Activated CD4-positive, alpha-beta memory T cell treated with anti-CD3 and anti-CD28 coated beads for 36 hours (primary cell): ENCODE results near the gene TMEM127. TPM values are rescaled to one million over a fixed set of nuclear protein-coding genes. Genes with fewer than 3 reads are reported as not detected.

Experiments used
- CTCF ChIA-PET: fragments of 350-600 bp; sonication (Branson Sonifier 250); formaldehyde crosslinking; loops from one replicate; lab custom pipeline; 2021; ENCODE audit warnings: antibody characterized with exemption, inconsistent platforms; lab: Charles Lee
- POLR2A ChIA-PET: fragments of 350-600 bp; sonication (Branson Sonifier 250); formaldehyde crosslinking; loops from one replicate; lab custom pipeline; 2021; ENCODE audit warnings: antibody characterized with exemption; lab: Charles Lee
- DNase-seq: peaks from one replicate; pipeline ENCODE4 v3.0.0-alpha.2; 2020
- H3K27ac Mint-ChIP-seq: one replicate; pipeline ENCODE4 v1.8.0; 2021; ENCODE audit warnings: mixed read lengths
- H3K27me3 Mint-ChIP-seq: one replicate; pipeline ENCODE4 v1.8.0; 2021; ENCODE audit warnings: mixed read lengths
- H3K36me3 Mint-ChIP-seq: one replicate; pipeline ENCODE4 v1.8.0; 2021; ENCODE audit warnings: mixed read lengths
- H3K4me1 Mint-ChIP-seq: one replicate; pipeline ENCODE4 v1.8.0; 2021; ENCODE audit warnings: low read depth, mixed read lengths
- H3K4me3 Mint-ChIP-seq: one replicate; pipeline ENCODE4 v1.8.0; 2021; ENCODE audit warnings: mild to moderate bottlenecking, mixed read lengths
- H3K9me3 Mint-ChIP-seq: one replicate; pipeline ENCODE4 v1.8.0; 2021; ENCODE audit warnings: mixed read lengths
- intact Hi-C: fragments of 100-400 bp; cut with micrococcal nuclease; formaldehyde crosslinking; loops from one replicate; pipeline ENCODE4 v1.15.1; 2023
- total RNA-seq, 2 experiments: library from RNA; stranded (reverse); gene quantifications; one replicate each; pipeline ENCODE4 v1.2.3, GENCODE V29; 2021

The TMEM127 gene
- total RNA-seq, 2 experiments from 2014 or later: 19.3 to 22.2 TPM

- intact Hi-C loops: no loop called here
- H3K9me3 Mint-ChIP-seq: no peaks in the 10 kb centered on the region
- H3K27ac Mint-ChIP-seq: peak overlapping the region; percentile 81
- DNase-seq: peak; percentile 34
- ChIA-PET POLR2A (interaction anchor here (1.2 kb wide), 1 partner anchor 11 kb away, joined by 3 read pairs; no protein-coding TSS in a partner anchor), CTCF (no interaction called here)
- H3K4me1 Mint-ChIP-seq: peaks cover 14% of the 10 kb centered on the region
- no peak overlapping the region for H3K4me3 Mint-ChIP-seq
- no peaks in the 10 kb centered on the region for H3K27me3 Mint-ChIP-seq
- H3K36me3 Mint-ChIP-seq: peaks cover 24% of the 10 kb centered on the region
These were observed 14.0 kb downstream of the TMEM127 start for GRCh38 chr2:96251721-96252292.

GRCh38 chr2:96250188-96250587 lies 15.6 kb downstream of the TMEM127 start:
- Mint-ChIP-seq H3K4me3 (no peak overlapping the region), H3K36me3 (peaks cover 15% of the 10 kb centered on the region), H3K9me3 (no peaks in the 10 kb centered on the region), H3K4me1 (peaks cover 25% of the 10 kb centered on the region), H3K27me3 (no peaks in the 10 kb centered on the region), H3K27ac (peak overlapping the region; percentile 35)
- intact Hi-C loops: no loop called here
- ChIA-PET POLR2A (no interaction called here), CTCF (interaction anchor here (0.7 kb wide), 1 partner anchor 133 kb away, joined by 3 read pairs; the partner anchor contains the start of gene ADRA2B)
- DNase-seq: no peak

GRCh38 chr2:96249654-96250053 lies 16.1 kb downstream of the TMEM127 start:
- CTCF ChIA-PET: no interaction called here
- POLR2A ChIA-PET: no interaction called here
- Mint-ChIP-seq H3K36me3 (peaks cover 15% of the 10 kb centered on the region), H3K27ac (no peak overlapping the region), H3K4me3 (no peak overlapping the region), H3K9me3 (no peaks in the 10 kb centered on the region), H3K27me3 (no peaks in the 10 kb centered on the region), H3K4me1 (peaks cover 28% of the 10 kb centered on the region)
- no peak for DNase-seq
- intact Hi-C loops: no loop called here

- Mint-ChIP-seq H3K4me3 (no peak overlapping the region), H3K9me3 (no peaks in the 10 kb centered on the region), H3K27ac (no peak overlapping the region), H3K27me3 (no peaks in the 10 kb centered on the region), H3K36me3 (peaks cover 10% of the 10 kb centered on the region), H3K4me1 (peaks cover 30% of the 10 kb centered on the region)
- ChIA-PET POLR2A (no interaction called here), CTCF (no interaction called here)
- DNase-seq: no peak
- intact Hi-C loops: no loop called here
These were observed 17.2 kb downstream of the TMEM127 start for GRCh38 chr2:96248624-96249023.

GRCh38 chr2:96247896-96248295 lies 17.9 kb downstream of the TMEM127 start:
- Mint-ChIP-seq H3K4me3 (no peak overlapping the region), H3K36me3 (peaks cover 7% of the 10 kb centered on the region), H3K9me3 (no peaks in the 10 kb centered on the region), H3K27ac (no peak overlapping the region), H3K27me3 (no peaks in the 10 kb centered on the region), H3K4me1 (peaks cover 32% of the 10 kb centered on the region)
- intact Hi-C loops: no loop called here
- DNase-seq: no peak
- CTCF ChIA-PET: no interaction called here
- POLR2A ChIA-PET: no interaction called here

GRCh38 chr2:96247009-96247408 lies 18.8 kb downstream of the TMEM127 start:
- Mint-ChIP-seq H3K4me1 (peaks cover 40% of the 10 kb centered on the region), H3K27ac (peak overlapping the region; percentile 26), H3K36me3 (peaks cover 3% of the 10 kb centered on the region), H3K9me3 (no peaks in the 10 kb centered on the region), H3K4me3 (no peak overlapping the region), H3K27me3 (no peaks in the 10 kb centered on the region)
- CTCF ChIA-PET: no interaction called here
- intact Hi-C loops: no loop called here
- POLR2A ChIA-PET: interaction anchor here (1.3 kb wide), 1 partner anchor 39 kb away, joined by 5 read pairs; the partner anchor contains the start of gene STARD7
- no peak for DNase-seq

- H3K4me3 Mint-ChIP-seq: no peak overlapping the region
- H3K9me3 Mint-ChIP-seq: no peaks in the 10 kb centered on the region
- intact Hi-C loops: no loop called here
- ChIA-PET POLR2A (interaction anchor here (1.3 kb wide), 1 partner anchor 37 kb away, joined by 5 read pairs; the partner anchor contains the start of gene STARD7), CTCF (no interaction called here)
- H3K4me1 Mint-ChIP-seq: peaks cover 48% of the 10 kb centered on the region
- peak; percentile 40 for DNase-seq
- peak overlapping the region; percentile 64 for H3K27ac Mint-ChIP-seq
- H3K27me3 Mint-ChIP-seq: no peaks in the 10 kb centered on the region
- H3K36me3 Mint-ChIP-seq: no peaks in the 10 kb centered on the region
These were observed 20.0 kb downstream of the TMEM127 start for GRCh38 chr2:96245609-96246390.

GRCh38 chr2:96243843-96244242 lies 22.0 kb downstream of the TMEM127 start:
- H3K4me1 Mint-ChIP-seq: peaks cover 51% of the 10 kb centered on the region
- no peaks in the 10 kb centered on the region for H3K9me3 Mint-ChIP-seq
- H3K36me3 Mint-ChIP-seq: no peaks in the 10 kb centered on the region
- H3K4me3 Mint-ChIP-seq: no peak overlapping the region
- H3K27me3 Mint-ChIP-seq: no peaks in the 10 kb centered on the region
- H3K27ac Mint-ChIP-seq: no peak overlapping the region
- ChIA-PET POLR2A (interaction anchor here (1.7 kb wide), 1 partner anchor 10 kb away, joined by 6 read pairs; no protein-coding TSS in a partner anchor), CTCF (interaction anchor here (2.4 kb wide), 1 partner anchor 221 kb away, joined by 6 read pairs; no protein-coding TSS in a partner anchor)
- DNase-seq: no peak
- intact Hi-C loops: loop anchor here (2.0 kb wide), 2 partner anchors 79 to 97 kb away; no protein-coding TSS in a partner anchor

- CTCF ChIA-PET: interaction anchor here (0.6 to 2.0 kb wide), 4 partner anchors 33 to 103 kb away, joined by 3 to 6 read pairs (median 4); partner anchors contain the start of gene STARD7
- Mint-ChIP-seq H3K4me3 (peak overlapping the region; percentile 28), H3K27ac (peak overlapping the region; percentile 94), H3K36me3 (no peaks in the 10 kb centered on the region), H3K4me1 (peaks cover 47% of the 10 kb centered on the region), H3K9me3 (no peaks in the 10 kb centered on the region), H3K27me3 (no peaks in the 10 kb centered on the region)
- POLR2A ChIA-PET: interaction anchor here (0.9 to 4.3 kb wide), 4 partner anchors 12 to 35 kb away, joined by 3 to 24 read pairs (median 4); partner anchors contain the start of gene STARD7
- DNase-seq: peak; percentile 86
- intact Hi-C loops: loop anchor here (1.0 to 2.0 kb wide), 4 partner anchors 24 to 95 kb away; partner anchors contain the start of genes CIAO1 and STARD7
These were observed 23.7 kb downstream of the TMEM127 start for GRCh38 chr2:96241900-96242611.

- DNase-seq: no peak
- no peaks in the 10 kb centered on the region for H3K36me3 Mint-ChIP-seq
- POLR2A ChIA-PET: interaction anchor here (0.9 to 4.3 kb wide), 2 partner anchors 11 to 32 kb away, joined by 3 to 24 read pairs; partner anchors contain the start of gene STARD7
- intact Hi-C loops: no loop called here
- H3K4me1 Mint-ChIP-seq: peaks cover 40% of the 10 kb centered on the region
- H3K9me3 Mint-ChIP-seq: no peaks in the 10 kb centered on the region
- CTCF ChIA-PET: interaction anchor here (0.6 to 2.0 kb wide), 2 partner anchors 65 to 102 kb away, joined by 3 to 6 read pairs; no protein-coding TSS in a partner anchor
- H3K27ac Mint-ChIP-seq: peak overlapping the region; percentile 94
- H3K4me3 Mint-ChIP-seq: no peak overlapping the region
- H3K27me3 Mint-ChIP-seq: no peaks in the 10 kb centered on the region
These were observed 24.6 kb downstream of the TMEM127 start for GRCh38 chr2:96241227-96241626.

- Mint-ChIP-seq H3K27ac (peak overlapping the region; percentile 94), H3K36me3 (no peaks in the 10 kb centered on the region), H3K27me3 (no peaks in the 10 kb centered on the region), H3K4me3 (no peak overlapping the region), H3K4me1 (peaks cover 33% of the 10 kb centered on the region), H3K9me3 (no peaks in the 10 kb centered on the region)
- ChIA-PET CTCF (interaction anchor here (2.0 kb wide), 1 partner anchor 101 kb away, joined by 6 read pairs; no protein-coding TSS in a partner anchor), POLR2A (interaction anchor here (0.9 to 4.3 kb wide), 2 partner anchors 12 to 32 kb away, joined by 3 to 24 read pairs; partner anchors contain the start of gene STARD7)
- DNase-seq: no peak
- intact Hi-C loops: no loop called here
These were observed 25.3 kb downstream of the TMEM127 start for GRCh38 chr2:96240341-96241038.
